BLaER1 (cell line): ENCODE measurements around the gene ARHGEF11.
A peak's percentile ranks its signal among the peaks of the same experiment; 100 is the strongest.

Experiments used
- H3K27ac ChIP-seq: shearing (Covaris generic); formaldehyde crosslinking; 2 replicates; pipeline ENCODE4 v1.8.1; 2022
- H3K27me3 ChIP-seq: shearing (Covaris generic); formaldehyde crosslinking; 2 replicates; pipeline ENCODE4 v1.8.1; 2022
- H3K36me3 ChIP-seq: shearing (Covaris generic); formaldehyde crosslinking; 2 replicates; pipeline ENCODE4 v1.8.1; 2022
- H3K4me1 ChIP-seq: shearing (Covaris generic); formaldehyde crosslinking; 2 replicates; pipeline ENCODE4 v1.8.1; 2022
- H3K4me2 ChIP-seq: shearing (Covaris generic); formaldehyde crosslinking; 2 replicates; pipeline ENCODE4 v1.8.1; 2022
- H3K4me3 ChIP-seq: shearing (Covaris generic); formaldehyde crosslinking; 2 replicates; pipeline ENCODE4 v1.8.1; 2022
- H3K9ac ChIP-seq: shearing (Covaris generic); formaldehyde crosslinking; 2 replicates; pipeline ENCODE4 v1.8.1; 2022
- H3K9me3 ChIP-seq: shearing (Covaris generic); formaldehyde crosslinking; 2 replicates; pipeline ENCODE4 v1.8.1; 2022
- H4K20me1 ChIP-seq: shearing (Covaris generic); formaldehyde crosslinking; 2 replicates; pipeline ENCODE4 v1.8.1; 2022
- Cebpa-rat ChIP-seq: shearing (Covaris generic); IDR thresholded peaks from 2 replicates; pipeline ENCODE4 v1.8.1; 2022

ARHGEF11 gene

GRCh38 chr1:156903328-156904091, 142.0 kb downstream of the ARHGEF11 start:
- H3K4me1 ChIP-seq = peaks cover 25% of the 10 kb centered on the region
- no peak overlapping the region for H3K9ac ChIP-seq
- no peak overlapping the region for H3K4me3 ChIP-seq
- no peak overlapping the region for H3K27ac ChIP-seq
- H3K4me2 ChIP-seq = no peak overlapping the region
- H3K36me3 ChIP-seq = no peaks in the 10 kb centered on the region
- H3K27me3 ChIP-seq = peaks cover 11% of the 10 kb centered on the region; the same call in 1 of the 2 replicates
- H4K20me1 ChIP-seq = no peaks in the 10 kb centered on the region
- peaks cover 9% of the 10 kb centered on the region for H3K9me3 ChIP-seq
- TF ChIP-seq Cebpa-rat = no peak

GRCh38 chr1:156901966-156902915, 143.3 kb downstream of the ARHGEF11 start:
- Histone ChIP-seq H3K36me3 (no peaks in the 10 kb centered on the region), H3K4me2 (peak overlapping the region; percentile 19; the same call in 1 of the 2 replicates), H3K4me3 (no peak overlapping the region), H3K27me3 (peaks cover 24% of the 10 kb centered on the region; the same call in 1 of the 2 replicates), H3K9ac (no peak overlapping the region), H3K27ac (no peak overlapping the region), H3K9me3 (peaks cover 9% of the 10 kb centered on the region), H4K20me1 (no peaks in the 10 kb centered on the region), H3K4me1 (peaks cover 32% of the 10 kb centered on the region)
- no peak for TF ChIP-seq Cebpa-rat

- H3K27me3 ChIP-seq = peaks cover 28% of the 10 kb centered on the region; the same call in 1 of the 2 replicates
- H3K4me1 ChIP-seq = peaks cover 36% of the 10 kb centered on the region
- no peak for TF ChIP-seq Cebpa-rat
These were observed 144.0 kb downstream of the ARHGEF11 start for GRCh38 chr1:156901590-156901900.

GRCh38 chr1:156900896-156901589, 144.5 kb downstream of the ARHGEF11 start:
- Histone ChIP-seq H4K20me1 (no peaks in the 10 kb centered on the region), H3K9me3 (peaks cover 2% of the 10 kb centered on the region), H3K9ac (no peak overlapping the region), H3K27ac (no peak overlapping the region), H3K4me3 (no peak overlapping the region), H3K27me3 (peaks cover 30% of the 10 kb centered on the region; the same call in 1 of the 2 replicates), H3K36me3 (no peaks in the 10 kb centered on the region), H3K4me2 (no peak overlapping the region), H3K4me1 (peaks cover 38% of the 10 kb centered on the region)
- TF ChIP-seq Cebpa-rat = no peak

More at GRCh38 chr1:156901590-156901900, 144.0 kb downstream of the ARHGEF11 start:
- no peaks in the 10 kb centered on the region for H4K20me1 ChIP-seq
- no peak overlapping the region for H3K27ac ChIP-seq
- H3K36me3 ChIP-seq = no peaks in the 10 kb centered on the region
- no peak overlapping the region for H3K9ac ChIP-seq
- H3K4me3 ChIP-seq = no peak overlapping the region
- H3K4me2 ChIP-seq = no peak overlapping the region
- peaks cover 7% of the 10 kb centered on the region for H3K9me3 ChIP-seq

GRCh38 chr1:156899956-156900718, 145.4 kb downstream of the ARHGEF11 start:
- Histone ChIP-seq H3K9me3 (no peaks in the 10 kb centered on the region), H3K4me3 (no peak overlapping the region), H3K9ac (no peak overlapping the region), H3K36me3 (no peaks in the 10 kb centered on the region), H3K27me3 (peaks cover 36% of the 10 kb centered on the region), H4K20me1 (no peaks in the 10 kb centered on the region), H3K4me1 (peaks cover 44% of the 10 kb centered on the region), H3K4me2 (no peak overlapping the region), H3K27ac (no peak overlapping the region)
- no peak for TF ChIP-seq Cebpa-rat

GRCh38 chr1:156898971-156899664, 146.4 kb downstream of the ARHGEF11 start:
- Histone ChIP-seq H3K9ac (no peak overlapping the region), H3K4me2 (peak overlapping the region; percentile 71), H3K36me3 (no peaks in the 10 kb centered on the region), H4K20me1 (no peaks in the 10 kb centered on the region), H3K4me3 (no peak overlapping the region), H3K4me1 (peaks cover 54% of the 10 kb centered on the region), H3K9me3 (no peaks in the 10 kb centered on the region), H3K27me3 (peaks cover 46% of the 10 kb centered on the region), H3K27ac (no peak overlapping the region)
- TF ChIP-seq Cebpa-rat = no peak

GRCh38 chr1:156898161-156898566, 147.4 kb downstream of the ARHGEF11 start:
- Histone ChIP-seq H3K4me1 (peaks cover 62% of the 10 kb centered on the region), H3K4me3 (no peak overlapping the region), H4K20me1 (no peaks in the 10 kb centered on the region), H3K9ac (peak overlapping the region; percentile 29; the same call in 1 of the 2 replicates), H3K27me3 (peaks cover 56% of the 10 kb centered on the region), H3K9me3 (no peaks in the 10 kb centered on the region), H3K4me2 (peak overlapping the region; percentile 71), H3K27ac (peak overlapping the region; percentile 60), H3K36me3 (no peaks in the 10 kb centered on the region)
- no peak for TF ChIP-seq Cebpa-rat

GRCh38 chr1:156897078-156897825, 148.3 kb downstream of the ARHGEF11 start:
- Histone ChIP-seq H3K9ac (no peak overlapping the region; the same call in 1 of the 2 replicates), H3K4me1 (peaks cover 67% of the 10 kb centered on the region), H3K4me2 (peak overlapping the region; percentile 71), H3K27ac (peak overlapping the region; percentile 60; the same call in 1 of the 2 replicates), H3K9me3 (no peaks in the 10 kb centered on the region), H3K36me3 (no peaks in the 10 kb centered on the region), H3K4me3 (no peak overlapping the region), H4K20me1 (no peaks in the 10 kb centered on the region), H3K27me3 (peaks cover 65% of the 10 kb centered on the region)
- no peak for TF ChIP-seq Cebpa-rat
